DOHH2 (cell line): ENCODE results near the gene GABRR2.

Experiments
- H3F3A ChIP-seq: fragments of 200-600 bp; sonication (generic), shearing (Covaris generic); 2 replicates; pipeline ENCODE4 v1.6.0; 2016; ENCODE audit warnings: antibody characterized with exemption, mild to moderate bottlenecking; ENCODE audit not compliant: control insufficient read depth, insufficient read depth
- H3K27ac ChIP-seq: fragments of 200-600 bp; sonication (generic); 2 replicates; pipeline ENCODE4 v1.5.1; 2014; ENCODE audit warnings: low read depth, mild to moderate bottlenecking, low read length, moderate library complexity
- H3K27me3 ChIP-seq: fragments of 200-600 bp; sonication (generic); 2 replicates; pipeline ENCODE4 v1.6.1; 2014; ENCODE audit warnings: mild to moderate bottlenecking, low read length, mixed read lengths; ENCODE audit not compliant: control insufficient read depth
- H3K36me3 ChIP-seq: fragments of 200-600 bp; sonication (generic); 2 replicates; pipeline ENCODE4 v1.6.1; 2014; ENCODE audit warnings: mild to moderate bottlenecking, low read length, moderate library complexity, mixed read lengths; ENCODE audit not compliant: control insufficient read depth
- H3K4me1 ChIP-seq: fragments of 200-600 bp; sonication (generic); 2 replicates; pipeline ENCODE4 v1.6.1; 2014; ENCODE audit warnings: mild to moderate bottlenecking, low read length, mixed read lengths; ENCODE audit not compliant: control insufficient read depth
- H3K4me2 ChIP-seq: fragments of 200-600 bp; sonication (generic); 2 replicates; pipeline ENCODE4 v1.6.0; 2014; ENCODE audit warnings: mild to moderate bottlenecking, low read length, moderate library complexity
- H3K4me3 ChIP-seq: fragments of 200-600 bp; sonication (generic); 2 replicates; pipeline ENCODE4 v1.5.1; 2014; ENCODE audit warnings: mild to moderate bottlenecking, low read length, mixed read lengths
- H3K79me2 ChIP-seq: fragments of 200-600 bp; sonication (generic); 2 replicates; pipeline ENCODE4 v1.6.1; 2014; ENCODE audit warnings: mild to moderate bottlenecking, low read length, mixed read lengths; ENCODE audit not compliant: control insufficient read depth
- H3K9me2 ChIP-seq: fragments of 200-600 bp; sonication (generic); replicated peaks from 2 replicates; pipeline ENCODE4 v1.6.1; 2014; ENCODE audit warnings: mild to moderate bottlenecking, low read length, mixed read lengths; ENCODE audit not compliant: control insufficient read depth
- H3K9me3 ChIP-seq: fragments of 200-600 bp; sonication (generic); 2 replicates; pipeline ENCODE4 v1.6.1; 2014; ENCODE audit warnings: antibody characterized with exemption, low read length, mixed read lengths; ENCODE audit not compliant: control insufficient read depth, insufficient read depth
- H4K20me1 ChIP-seq: fragments of 200-600 bp; sonication (generic); 2 replicates; pipeline ENCODE4 v1.6.0; 2014; ENCODE audit warnings: low read depth, mild to moderate bottlenecking, antibody characterized with exemption, low read length, moderate library complexity; ENCODE audit not compliant: control insufficient read depth, insufficient read depth
- EZH2phosphoT487 ChIP-seq: fragments of 200-600 bp; sonication (generic); IDR thresholded peaks from 2 replicates; pipeline ENCODE4 v1.6.1; 2017; ENCODE audit warnings: borderline replicate concordance, mild to moderate bottlenecking, antibody characterized with exemption, low read length, moderate library complexity, mixed read lengths
- TF ChIP-seq, protein P1 (sequence below): fragments of 200-600 bp; sonication (generic); IDR thresholded peaks from one replicate; pipeline ENCODE4 v1.5.1; 2014; ENCODE audit warnings: antibody characterized with exemption, mild to moderate bottlenecking, low read depth, low read length; ENCODE audit not compliant: poor library complexity, severe bottlenecking

Gene GABRR2

DNA sequence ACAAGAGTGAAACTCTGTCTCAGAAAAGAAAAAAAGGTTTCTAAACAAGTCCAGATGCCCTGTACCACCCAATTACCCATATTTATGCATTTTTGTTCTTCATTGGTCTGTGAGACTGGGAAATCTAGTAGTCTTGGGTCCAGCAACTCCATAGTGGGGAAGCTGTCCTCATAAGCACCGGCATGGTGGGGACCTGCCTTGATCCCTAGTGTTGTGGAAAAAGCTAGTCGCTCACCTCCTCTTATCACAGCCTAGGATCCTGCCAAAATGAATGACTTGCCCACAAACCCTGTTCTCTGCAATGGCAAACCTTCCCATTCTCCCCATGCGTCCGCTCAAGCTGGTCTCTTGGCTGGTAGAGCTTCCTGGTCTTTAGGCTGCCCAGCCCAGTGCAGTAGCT lies 59.7 kb downstream of the GABRR2 start:
- TF ChIP-seq, protein P1, sequence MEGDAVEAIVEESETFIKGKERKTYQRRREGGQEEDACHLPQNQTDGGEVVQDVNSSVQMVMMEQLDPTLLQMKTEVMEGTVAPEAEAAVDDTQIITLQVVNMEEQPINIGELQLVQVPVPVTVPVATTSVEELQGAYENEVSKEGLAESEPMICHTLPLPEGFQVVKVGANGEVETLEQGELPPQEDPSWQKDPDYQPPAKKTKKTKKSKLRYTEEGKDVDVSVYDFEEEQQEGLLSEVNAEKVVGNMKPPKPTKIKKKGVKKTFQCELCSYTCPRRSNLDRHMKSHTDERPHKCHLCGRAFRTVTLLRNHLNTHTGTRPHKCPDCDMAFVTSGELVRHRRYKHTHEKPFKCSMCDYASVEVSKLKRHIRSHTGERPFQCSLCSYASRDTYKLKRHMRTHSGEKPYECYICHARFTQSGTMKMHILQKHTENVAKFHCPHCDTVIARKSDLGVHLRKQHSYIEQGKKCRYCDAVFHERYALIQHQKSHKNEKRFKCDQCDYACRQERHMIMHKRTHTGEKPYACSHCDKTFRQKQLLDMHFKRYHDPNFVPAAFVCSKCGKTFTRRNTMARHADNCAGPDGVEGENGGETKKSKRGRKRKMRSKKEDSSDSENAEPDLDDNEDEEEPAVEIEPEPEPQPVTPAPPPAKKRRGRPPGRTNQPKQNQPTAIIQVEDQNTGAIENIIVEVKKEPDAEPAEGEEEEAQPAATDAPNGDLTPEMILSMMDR = no peak
- no peak overlapping the region for H3K27ac ChIP-seq
- H3K9me2 ChIP-seq = no peaks in the 10 kb centered on the region
- H3K79me2 ChIP-seq = no peaks in the 10 kb centered on the region
- H3K9me3 ChIP-seq = no peaks in the 10 kb centered on the region
- H3K4me3 ChIP-seq = no peak overlapping the region
- H3K27me3 ChIP-seq = no peaks in the 10 kb centered on the region
- peaks cover 15% of the 10 kb centered on the region for H3K4me1 ChIP-seq
- no peaks in the 10 kb centered on the region for H3F3A ChIP-seq
- no peaks in the 10 kb centered on the region for H3K36me3 ChIP-seq
- no peak overlapping the region for H3K4me2 ChIP-seq
- H4K20me1 ChIP-seq = no peaks in the 10 kb centered on the region

DNA sequence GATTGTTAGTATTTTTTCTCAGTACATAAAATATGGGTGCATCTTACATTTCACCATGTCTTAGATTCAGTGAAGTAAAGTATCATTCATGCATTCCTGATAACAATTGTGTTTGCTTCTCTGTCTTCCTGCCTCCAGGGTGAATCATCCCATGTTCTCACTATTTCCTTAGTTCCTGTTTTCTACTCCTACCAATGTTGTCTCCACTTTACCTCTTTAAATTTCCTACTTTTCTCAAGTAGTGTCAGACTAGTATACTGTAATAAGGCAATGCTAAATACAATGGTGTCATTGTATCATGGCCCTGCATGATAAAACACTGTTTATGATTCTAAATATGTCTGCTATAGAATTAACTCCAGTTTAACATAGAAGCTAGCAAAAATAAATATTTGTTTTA lies 60.5 kb downstream of the GABRR2 start:
- no peak overlapping the region for H3K4me2 ChIP-seq

DNA sequence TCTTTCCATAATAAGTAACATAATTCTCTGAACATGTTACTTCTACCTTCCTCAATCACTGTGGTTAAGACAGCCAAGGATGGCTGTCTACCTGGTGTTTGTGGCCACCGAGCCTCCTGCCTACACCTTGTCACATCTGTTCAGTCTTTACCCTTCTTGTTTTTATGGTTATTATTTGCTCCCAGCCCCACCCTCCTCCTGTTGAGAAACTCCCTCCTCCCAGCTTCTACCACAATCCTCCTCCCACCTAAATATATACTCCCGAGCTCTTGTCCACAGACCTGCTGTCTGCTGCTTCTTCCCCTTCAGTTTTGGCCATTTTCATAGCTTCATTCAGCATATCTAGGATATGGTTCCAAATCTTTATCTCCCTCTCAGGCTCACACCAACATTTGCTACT lies 62.2 kb downstream of the GABRR2 start:
- no peaks in the 10 kb centered on the region for H3K4me1 ChIP-seq
- no peaks in the 10 kb centered on the region for H4K20me1 ChIP-seq
- no peak overlapping the region for H3K4me2 ChIP-seq
- no peaks in the 10 kb centered on the region for H3K36me3 ChIP-seq
- H3K27ac ChIP-seq = no peak overlapping the region
- TF ChIP-seq EZH2phosphoT487 = no peak
- TF ChIP-seq, protein P1 = no peak
- H3K79me2 ChIP-seq = no peaks in the 10 kb centered on the region
- H3K9me3 ChIP-seq = no peaks in the 10 kb centered on the region
- no peaks in the 10 kb centered on the region for H3K27me3 ChIP-seq
- H3K9me2 ChIP-seq = no peaks in the 10 kb centered on the region
- H3K4me3 ChIP-seq = no peak overlapping the region
- H3F3A ChIP-seq = no peaks in the 10 kb centered on the region

More for the DNA sequence above, 60.5 kb downstream of the GABRR2 start:
- TF ChIP-seq, protein P1 = no peak
- no peak for TF ChIP-seq EZH2phosphoT487
- Histone ChIP-seq H3K9me3 (no peaks in the 10 kb centered on the region), H3K27ac (no peak overlapping the region), H4K20me1 (no peaks in the 10 kb centered on the region), H3K4me3 (no peak overlapping the region), H3K79me2 (no peaks in the 10 kb centered on the region), H3K27me3 (no peaks in the 10 kb centered on the region), H3K9me2 (no peaks in the 10 kb centered on the region), H3F3A (no peaks in the 10 kb centered on the region), H3K4me1 (peaks cover 10% of the 10 kb centered on the region), H3K36me3 (no peaks in the 10 kb centered on the region)

DNA sequence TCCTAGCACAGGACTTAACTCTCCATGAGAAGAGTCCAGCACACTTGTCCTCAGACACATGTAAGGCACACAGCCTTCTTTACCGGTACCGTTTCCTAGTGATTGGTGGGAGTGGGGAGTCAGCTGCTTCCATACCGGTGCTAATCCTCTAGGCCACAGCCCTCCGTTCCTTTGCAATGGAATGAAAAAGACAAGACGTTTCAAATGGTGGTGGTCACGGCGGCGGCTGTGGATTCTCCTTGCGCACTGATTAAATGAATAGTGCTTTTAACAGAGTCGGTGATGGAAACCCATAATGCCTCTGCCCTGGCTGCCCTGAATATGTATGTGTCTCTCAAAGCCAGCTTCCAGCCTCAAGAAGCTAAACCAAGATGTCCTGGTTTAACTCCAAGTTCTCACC lies 63.1 kb downstream of the GABRR2 start:
- Histone ChIP-seq H3K79me2 (no peaks in the 10 kb centered on the region), H3K36me3 (no peaks in the 10 kb centered on the region), H3K27me3 (no peaks in the 10 kb centered on the region), H3K9me2 (no peaks in the 10 kb centered on the region), H3K9me3 (no peaks in the 10 kb centered on the region), H3K4me3 (no peak overlapping the region), H3K4me2 (no peak overlapping the region), H3K27ac (no peak overlapping the region), H4K20me1 (no peaks in the 10 kb centered on the region), H3F3A (no peaks in the 10 kb centered on the region), H3K4me1 (no peaks in the 10 kb centered on the region)
- TF ChIP-seq, protein P1 = no peak
- no peak for TF ChIP-seq EZH2phosphoT487
